DMS153 treated with DMSO at 0.1 percent for 48 hours (cell line): ENCODE measurements around the gene TANK.

Source experiments
- DNase-seq: peaks from one replicate; lab custom pipeline; 2025; ENCODE audit not compliant: unreplicated experiment; lab: John Stamatoyannopoulos, UW

Gene TANK

GRCh38 chr2:161223139-161223732 is 63.0 kb downstream of the TANK start:
- peak; percentile 40 for DNase-seq

GRCh38 chr2:161228511-161229240 is 68.4 kb downstream of the TANK start:
- DNase-seq, result no peak

- DNase-seq, result no peak
Observed at GRCh38 chr2:161230959-161231358, 70.7 kb downstream of the TANK start.

GRCh38 chr2:161232571-161232970 is 72.3 kb downstream of the TANK start:
- no peak for DNase-seq

GRCh38 chr2:161233858-161234431 is 73.7 kb downstream of the TANK start:
- DNase-seq, result no peak

GRCh38 chr2:161234627-161235026 is 74.4 kb downstream of the TANK start:
- DNase-seq, result no peak

GRCh38 chr2:161237392-161238264 is 77.4 kb downstream of the TANK start:
- peak; percentile 19 for DNase-seq

- no peak for DNase-seq
Observed at GRCh38 chr2:161238265-161238559, 78.0 kb downstream of the TANK start.

GRCh38 chr2:161238560-161239325 is 78.5 kb downstream of the TANK start:
- peak; percentile 24 for DNase-seq

GRCh38 chr2:161239326-161240109 is 79.3 kb downstream of the TANK start:
- DNase-seq, result no peak

GRCh38 chr2:161241894-161242293 is 81.7 kb downstream of the TANK start:
- no peak for DNase-seq

GRCh38 chr2:161243312-161243711 is 83.1 kb downstream of the TANK start:
- DNase-seq, result no peak

- no peak for DNase-seq
Observed at GRCh38 chr2:161243905-161244304, 83.7 kb downstream of the TANK start.

GRCh38 chr2:161244387-161245260 is 84.4 kb downstream of the TANK start:
- DNase-seq, result peak; percentile 46

- DNase-seq, result no peak
Observed at GRCh38 chr2:161245261-161245553, 85.0 kb downstream of the TANK start.

- DNase-seq, result no peak
Observed at GRCh38 chr2:161245671-161246070, 85.4 kb downstream of the TANK start.

GRCh38 chr2:161246281-161246680 is 86.1 kb downstream of the TANK start:
- DNase-seq, result peak; percentile 36

GRCh38 chr2:161250864-161251436 is 90.7 kb downstream of the TANK start:
- DNase-seq, result peak; percentile 92
